ENCODE data around the gene MIPOL1. TPM values are rescaled to one million over a fixed set of nuclear protein-coding genes. Genes with fewer than 3 reads are reported as not detected.

The MIPOL1 gene
- total and polyA plus RNA-seq, 7 donors: 0.77 to 5.6 (median 5.1) TPM

DNA sequence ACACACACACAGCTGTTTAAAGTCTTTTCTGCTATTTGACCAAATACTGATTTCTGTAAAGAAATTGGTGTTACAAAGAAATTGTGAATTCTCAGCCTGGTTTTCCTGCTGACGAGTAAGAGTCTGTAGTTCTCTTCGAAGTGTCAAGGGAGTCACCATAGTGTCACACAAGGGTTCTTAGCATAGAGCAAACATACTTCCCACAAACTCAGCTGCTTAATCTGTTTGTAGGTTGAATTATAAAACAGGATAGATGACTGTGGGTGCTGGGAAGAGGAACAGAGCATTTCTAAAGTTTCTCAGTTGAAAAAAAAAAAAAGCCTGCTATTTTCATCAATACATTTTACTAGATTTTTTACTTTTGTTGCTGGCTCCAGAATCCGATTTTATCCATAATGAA, 314.4 kb downstream of the MIPOL1 start:
- no peak overlapping the region for H3K4me3 ChIP-seq
- H3K27me3 ChIP-seq (ENCODE audit: insufficient read depth in 3 of 3, low read length in 2 of 3): no peaks in the 10 kb centered on the region
- intact Hi-C loops (cut with DNase I): no loop called here
- H3K36me3 ChIP-seq (ENCODE audit: insufficient read depth in 1 of 2, low read depth in 1 of 2): no peaks in the 10 kb centered on the region
- H3K9me3 ChIP-seq: no peaks in the 10 kb centered on the region
- ATAC-seq: no peak
- H3K27ac ChIP-seq: no peak overlapping the region
- no peak for DNase-seq
- WGBS, 3 donors: 75 to 90% (median 82%) methylated on average over 3 of the region's 3 CpGs
- H3K4me1 ChIP-seq: no peaks in the 10 kb centered on the region
- TF ChIP-seq, protein P1, sequence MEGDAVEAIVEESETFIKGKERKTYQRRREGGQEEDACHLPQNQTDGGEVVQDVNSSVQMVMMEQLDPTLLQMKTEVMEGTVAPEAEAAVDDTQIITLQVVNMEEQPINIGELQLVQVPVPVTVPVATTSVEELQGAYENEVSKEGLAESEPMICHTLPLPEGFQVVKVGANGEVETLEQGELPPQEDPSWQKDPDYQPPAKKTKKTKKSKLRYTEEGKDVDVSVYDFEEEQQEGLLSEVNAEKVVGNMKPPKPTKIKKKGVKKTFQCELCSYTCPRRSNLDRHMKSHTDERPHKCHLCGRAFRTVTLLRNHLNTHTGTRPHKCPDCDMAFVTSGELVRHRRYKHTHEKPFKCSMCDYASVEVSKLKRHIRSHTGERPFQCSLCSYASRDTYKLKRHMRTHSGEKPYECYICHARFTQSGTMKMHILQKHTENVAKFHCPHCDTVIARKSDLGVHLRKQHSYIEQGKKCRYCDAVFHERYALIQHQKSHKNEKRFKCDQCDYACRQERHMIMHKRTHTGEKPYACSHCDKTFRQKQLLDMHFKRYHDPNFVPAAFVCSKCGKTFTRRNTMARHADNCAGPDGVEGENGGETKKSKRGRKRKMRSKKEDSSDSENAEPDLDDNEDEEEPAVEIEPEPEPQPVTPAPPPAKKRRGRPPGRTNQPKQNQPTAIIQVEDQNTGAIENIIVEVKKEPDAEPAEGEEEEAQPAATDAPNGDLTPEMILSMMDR (IDR thresholded peaks at IDR 0.05): no peak

DNA sequence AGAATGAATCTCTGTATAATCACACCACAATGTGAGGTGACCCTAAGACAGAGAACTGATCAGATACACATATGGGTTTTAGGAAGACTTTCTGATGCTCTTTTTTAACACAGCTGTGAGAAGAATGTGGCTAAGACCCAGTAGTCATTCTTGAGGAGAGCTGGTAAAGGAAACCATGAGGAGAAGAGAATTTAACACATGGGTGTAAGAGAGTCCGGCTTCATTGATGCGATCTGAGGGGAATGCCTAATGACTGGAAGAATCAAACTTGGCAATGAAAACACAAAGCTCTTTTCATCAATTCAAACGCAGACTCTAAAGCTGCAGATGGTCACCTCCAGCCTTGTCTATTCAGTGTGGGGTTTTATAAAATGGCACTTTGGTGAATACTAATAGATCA, 318.0 kb downstream of the MIPOL1 start:
- H3K27ac ChIP-seq: no peak overlapping the region
- WGBS, 3 donors: 51 to 56% (median 52%) methylated on average over 3 of the region's 3 CpGs
- TF ChIP-seq, protein P1 (IDR thresholded peaks at IDR 0.05): no peak
- DNase-seq (no peak), ATAC-seq (no peak)
- no peaks in the 10 kb centered on the region for H3K27me3 ChIP-seq (ENCODE audit: insufficient read depth in 3 of 3, low read length in 2 of 3)
- no peaks in the 10 kb centered on the region for H3K9me3 ChIP-seq
- no peaks in the 10 kb centered on the region for H3K4me1 ChIP-seq
- no peak overlapping the region for H3K4me3 ChIP-seq
- no peaks in the 10 kb centered on the region for H3K36me3 ChIP-seq (ENCODE audit: insufficient read depth in 1 of 2, low read depth in 1 of 2)
- intact Hi-C loops (cut with DNase I): no loop called here

DNA sequence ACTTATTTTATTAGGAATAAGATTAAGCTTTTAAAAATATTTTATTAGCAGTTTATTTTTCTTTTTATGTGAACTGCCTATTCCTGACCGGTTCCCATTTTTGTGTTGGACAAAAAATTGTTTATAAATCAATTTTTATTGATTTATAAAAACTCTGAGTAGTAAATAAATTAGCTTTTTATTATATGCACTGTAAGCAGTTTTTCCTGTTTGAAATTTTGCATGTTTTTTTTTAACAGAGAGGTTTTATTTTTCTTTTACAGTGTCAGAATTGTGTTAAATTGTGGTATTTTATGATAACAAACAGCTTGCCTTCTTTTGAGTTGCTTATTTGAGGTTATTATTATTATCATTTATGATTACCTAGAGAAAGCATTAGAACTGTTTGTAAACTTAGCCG, 329.3 kb downstream of the MIPOL1 start:
- no peak overlapping the region for H3K27ac ChIP-seq
- ATAC-seq (no peak), DNase-seq (no peak)
- H3K9me3 ChIP-seq: no peaks in the 10 kb centered on the region
- intact Hi-C loops (cut with DNase I): no loop called here
- no peaks in the 10 kb centered on the region for H3K4me1 ChIP-seq
- WGBS, 3 donors: 90 to 92% (median 92%) methylated on average over 2 of the region's 2 CpGs
- H3K4me3 ChIP-seq: no peak overlapping the region
- H3K27me3 ChIP-seq (ENCODE audit: insufficient read depth in 3 of 3, low read length in 2 of 3): no peaks in the 10 kb centered on the region
- no peaks in the 10 kb centered on the region for H3K36me3 ChIP-seq (ENCODE audit: insufficient read depth in 1 of 2, low read depth in 1 of 2)
- TF ChIP-seq, protein P1 (IDR thresholded peaks at IDR 0.05): no peak

DNA sequence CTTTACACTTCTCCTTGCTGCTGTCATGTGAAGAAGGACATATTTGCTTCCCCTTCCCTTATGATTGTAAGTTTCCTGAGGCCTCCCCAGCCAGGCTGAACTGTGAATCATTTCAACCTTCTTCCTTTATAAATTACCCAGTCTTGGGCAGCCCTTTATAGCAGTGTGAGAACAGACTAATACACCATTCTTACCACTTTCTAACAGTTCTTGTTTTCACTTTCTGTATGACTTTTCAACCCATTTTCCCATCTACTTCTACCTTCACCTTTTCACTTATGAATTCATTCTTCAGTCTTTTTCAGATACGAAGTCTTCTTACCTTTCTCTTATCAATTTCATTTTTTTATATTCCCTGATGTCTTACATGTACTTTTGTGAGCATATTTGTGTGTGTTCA, 342.3 kb downstream of the MIPOL1 start:
- 93 to 95% (median 94%) methylated on average over 1 of the region's 1 CpG for WGBS, 3 donors
- DNase-seq (no peak), ATAC-seq (no peak)
- Histone ChIP-seq H3K27me3 (ENCODE audit: insufficient read depth in 3 of 3, low read length in 2 of 3) (no peaks in the 10 kb centered on the region), H3K9me3 (no peaks in the 10 kb centered on the region), H3K36me3 (ENCODE audit: insufficient read depth in 1 of 2, low read depth in 1 of 2) (no peaks in the 10 kb centered on the region), H3K4me1 (no peaks in the 10 kb centered on the region), H3K4me3 (no peak overlapping the region), H3K27ac (no peak overlapping the region)
- TF ChIP-seq, protein P1 (IDR thresholded peaks at IDR 0.05): no peak
- intact Hi-C loops (cut with DNase I): no loop called here

DNA sequence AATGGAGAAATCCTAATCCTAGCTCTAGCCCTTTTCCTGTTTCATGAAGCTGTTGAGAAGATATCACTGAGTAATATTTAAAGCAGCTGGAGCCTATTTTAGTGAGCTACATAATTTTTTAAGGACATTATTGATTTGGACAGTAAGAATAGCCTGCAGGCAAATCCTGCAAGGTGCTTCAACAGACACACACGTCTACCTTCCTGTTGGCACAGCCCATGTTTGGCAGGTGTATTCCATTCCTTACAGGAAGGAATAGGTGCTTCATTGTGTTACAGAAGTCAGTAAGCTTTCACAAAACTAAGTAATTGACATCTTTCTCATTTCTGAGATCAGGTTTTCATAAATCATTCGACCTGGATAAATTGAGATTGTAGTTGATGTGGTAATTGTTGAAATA, 346.7 kb downstream of the MIPOL1 start:
- Histone ChIP-seq H3K4me3 (no peak overlapping the region), H3K9me3 (no peaks in the 10 kb centered on the region), H3K27ac (no peak overlapping the region), H3K27me3 (ENCODE audit: insufficient read depth in 3 of 3, low read length in 2 of 3) (no peaks in the 10 kb centered on the region), H3K36me3 (ENCODE audit: insufficient read depth in 1 of 2, low read depth in 1 of 2) (no peaks in the 10 kb centered on the region), H3K4me1 (no peaks in the 10 kb centered on the region)
- DNase-seq (no peak), ATAC-seq (no peak)
- TF ChIP-seq, protein P1 (IDR thresholded peaks at IDR 0.05): no peak
- WGBS, 3 donors: 63 to 69% (median 67%) methylated on average over 2 of the region's 2 CpGs
- intact Hi-C loops (cut with DNase I): no loop called here

Measured in psoas muscle (tissue), 8 donors.